Astrocyte (in vitro differentiated cells and primary cell): ENCODE measurements around the gene ILKAP.

Experiments
- EZH2 ChIP-seq: IDR thresholded peaks from 2 replicates; pipeline ENCODE4 v1.6.1; 2012; ENCODE audit warnings: mild to moderate bottlenecking, low read length, inconsistent platforms; ENCODE audit not compliant: insufficient read depth
- TF ChIP-seq, protein P1 (sequence below): IDR thresholded peaks from 2 replicates; pipeline ENCODE4 v1.5.1; 2011; ENCODE audit warnings: low read depth, mild to moderate bottlenecking, inconsistent platforms, low read length, moderate library complexity; ENCODE audit not compliant: insufficient read depth

DNA sequence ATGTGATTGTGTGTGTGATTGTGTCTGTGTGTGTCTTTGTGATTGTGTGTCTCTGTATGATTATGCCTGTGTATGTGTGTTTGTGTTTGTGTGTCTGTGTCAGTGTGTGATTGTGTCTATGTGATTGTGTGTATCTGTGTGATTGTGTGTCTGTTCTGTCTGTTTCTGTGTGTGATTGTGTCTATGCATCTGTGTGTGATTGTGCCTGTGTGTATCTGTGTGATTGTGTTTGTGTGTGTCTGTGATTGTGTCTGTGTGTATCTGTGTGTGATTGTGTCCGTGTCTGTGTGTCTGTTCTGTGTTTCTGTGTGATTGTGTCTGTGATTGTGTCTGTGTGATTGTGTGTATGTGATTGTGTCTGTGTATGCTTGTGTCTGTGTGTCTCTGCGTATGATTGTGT lies 77.2 kb downstream of the ILKAP start:
- TF ChIP-seq, protein P1, sequence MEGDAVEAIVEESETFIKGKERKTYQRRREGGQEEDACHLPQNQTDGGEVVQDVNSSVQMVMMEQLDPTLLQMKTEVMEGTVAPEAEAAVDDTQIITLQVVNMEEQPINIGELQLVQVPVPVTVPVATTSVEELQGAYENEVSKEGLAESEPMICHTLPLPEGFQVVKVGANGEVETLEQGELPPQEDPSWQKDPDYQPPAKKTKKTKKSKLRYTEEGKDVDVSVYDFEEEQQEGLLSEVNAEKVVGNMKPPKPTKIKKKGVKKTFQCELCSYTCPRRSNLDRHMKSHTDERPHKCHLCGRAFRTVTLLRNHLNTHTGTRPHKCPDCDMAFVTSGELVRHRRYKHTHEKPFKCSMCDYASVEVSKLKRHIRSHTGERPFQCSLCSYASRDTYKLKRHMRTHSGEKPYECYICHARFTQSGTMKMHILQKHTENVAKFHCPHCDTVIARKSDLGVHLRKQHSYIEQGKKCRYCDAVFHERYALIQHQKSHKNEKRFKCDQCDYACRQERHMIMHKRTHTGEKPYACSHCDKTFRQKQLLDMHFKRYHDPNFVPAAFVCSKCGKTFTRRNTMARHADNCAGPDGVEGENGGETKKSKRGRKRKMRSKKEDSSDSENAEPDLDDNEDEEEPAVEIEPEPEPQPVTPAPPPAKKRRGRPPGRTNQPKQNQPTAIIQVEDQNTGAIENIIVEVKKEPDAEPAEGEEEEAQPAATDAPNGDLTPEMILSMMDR, result no peak
- no peak for TF ChIP-seq EZH2
